Erythroblast (primary cell): Measurements from ENCODE around the gene SDC1.

Source experiments
- GATA1 ChIP-seq: IDR thresholded peaks from 2 replicates; pipeline ENCODE4 v1.6.1; 2011; ENCODE audit warnings: low read depth, mild to moderate bottlenecking, control low read depth, low read length, moderate library complexity
- POLR2A ChIP-seq: IDR thresholded peaks from 2 replicates; pipeline ENCODE4 v1.6.1; 2011; ENCODE audit warnings: mild to moderate bottlenecking, low read length

DNA sequence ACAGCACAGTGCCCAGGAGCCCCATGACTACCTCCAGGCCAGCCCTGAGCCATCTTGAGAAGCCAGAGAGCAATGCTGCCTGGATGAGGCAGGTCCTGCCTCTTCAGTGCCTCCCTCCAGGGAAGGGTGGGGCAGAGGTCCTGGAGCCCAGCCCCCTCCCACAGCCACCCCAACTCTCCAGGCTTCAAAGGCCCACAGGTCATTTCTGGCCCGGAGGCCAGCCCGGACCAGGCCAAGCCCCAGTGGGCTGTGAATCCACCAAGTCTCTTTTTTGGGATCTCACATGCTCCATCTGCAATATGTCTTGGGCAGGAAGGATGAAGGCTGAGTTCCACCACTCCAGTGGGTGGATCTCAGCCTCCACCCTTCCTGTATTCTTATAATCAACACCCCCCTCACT lies 36.7 kb downstream of the SDC1 start:
- TF ChIP-seq POLR2A (no peak), GATA1 (no peak)
